Mucosa of descending colon (tissue), 3 donors: ENCODE measurements around the gene PLA2G6. TPM values are rescaled to one million over a fixed set of nuclear protein-coding genes. Genes with fewer than 3 reads are reported as not detected.

ENCODE experiments used
- ATAC-seq: fragments of 200-7000 bp; cut with Tn5 transposase; one replicate; pipeline ENCODE4 v1.9.1; 2020; ENCODE audit warnings: mild to moderate bottlenecking, moderate library complexity
- DNase-seq, 3 donors: peaks; one replicate each; pipeline ENCODE4 v3.0.0-alpha.2; 2020
- H3K36me3 ChIP-seq: fragments of 200-600 bp; one replicate; pipeline ENCODE4 v1.8.0; 2021; ENCODE audit warnings: low read depth, mild to moderate bottlenecking
- H3K4me1 ChIP-seq: fragments of 200-600 bp; one replicate; pipeline ENCODE4 v1.8.0; 2021; ENCODE audit warnings: low read depth, mild to moderate bottlenecking
- H3K4me3 ChIP-seq: fragments of 200-600 bp; one replicate; pipeline ENCODE4 v1.8.0; 2021; ENCODE audit warnings: mild to moderate bottlenecking
- H3K9me3 ChIP-seq: fragments of 200-600 bp; one replicate; pipeline ENCODE4 v1.8.0; 2021; ENCODE audit warnings: mild to moderate bottlenecking
- intact Hi-C, 2 donors: fragments of 100-400 bp; cut with DNase I in 1 of 2; cut with micrococcal nuclease in 1 of 2; formaldehyde crosslinking; loops; one replicate each; pipeline versions ENCODE4 v1.11.0 to v1.11.1; 2022; cut with DNase I, micrococcal nuclease
- total RNA-seq, 3 donors: library from RNA; stranded (reverse); fragmentation: NEBNext Ultra II Directional in 2 of 3; extraction: Animal tissue kit (Norgen Biotek cat#: 25700) in 2 of 3; gene quantifications; one replicate each; pipeline versions ENCODE4 v1.2.1 to v1.2.4, GENCODE V29; 2021 to 2023
- TF ChIP-seq, protein P1 (sequence below): fragments of 200-600 bp; IDR thresholded peaks from one replicate; pipeline ENCODE4 v1.8.0; 2022; ENCODE audit warnings: antibody characterized with exemption, mild to moderate bottlenecking
- donor health status: DM: no; HTN: no; CAD: no; lungs with moderate emphysema.
- donor health status: DM: no; HTN: no; CAD: no.
- donor health status: DM: no; HTN: yes; CAD: no.

The PLA2G6 gene
- total RNA-seq, 3 donors from 2014 or later, result 28.5 to 38.7 (median 35.9) TPM

DNA sequence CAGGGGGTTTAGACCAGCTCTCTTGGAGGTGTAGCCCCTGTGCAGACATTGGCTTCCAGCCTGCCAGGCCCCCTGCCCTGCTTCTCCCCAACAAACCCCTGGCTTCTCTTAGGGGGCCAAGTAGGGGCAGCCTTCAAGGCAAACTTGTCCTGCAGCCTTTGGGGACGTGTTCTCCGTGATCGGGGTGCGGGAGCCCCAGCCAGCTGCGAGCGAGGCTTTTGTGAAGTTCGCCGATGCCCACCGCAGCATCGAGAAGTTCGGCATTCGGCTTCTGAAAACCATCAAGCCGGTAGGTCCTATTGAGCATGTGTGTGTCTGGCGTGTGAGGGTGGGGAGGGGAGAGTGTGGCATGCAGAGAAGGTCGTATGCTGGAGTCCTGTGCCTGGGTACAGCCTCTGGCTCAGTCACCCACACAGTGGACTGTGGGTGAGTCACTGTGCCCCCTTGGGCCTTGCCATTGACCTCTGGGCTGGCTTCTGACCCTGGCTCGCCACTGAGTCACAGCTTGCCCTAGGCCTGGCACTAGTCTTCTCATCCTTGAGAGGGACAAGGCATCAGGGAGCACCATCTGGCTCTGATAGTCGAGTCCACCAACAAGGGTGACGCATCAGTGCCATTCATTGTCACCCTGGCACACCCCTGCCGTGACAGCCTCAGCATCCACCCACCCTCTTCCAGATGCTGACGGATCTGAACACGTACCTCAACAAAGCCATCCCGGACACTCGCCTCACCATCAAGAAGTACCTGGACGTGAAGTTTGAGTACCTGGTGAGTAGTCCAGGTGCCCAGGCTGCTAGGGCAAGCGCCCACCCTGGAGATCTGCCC is 109.1 kb downstream of the PLA2G6 start:
- Histone ChIP-seq H3K4me3 (no peak overlapping the region), H3K9me3 (no peaks in the 10 kb centered on the region), H3K36me3 (no peaks in the 10 kb centered on the region), H3K4me1 (no peaks in the 10 kb centered on the region)
- TF ChIP-seq, protein P1, sequence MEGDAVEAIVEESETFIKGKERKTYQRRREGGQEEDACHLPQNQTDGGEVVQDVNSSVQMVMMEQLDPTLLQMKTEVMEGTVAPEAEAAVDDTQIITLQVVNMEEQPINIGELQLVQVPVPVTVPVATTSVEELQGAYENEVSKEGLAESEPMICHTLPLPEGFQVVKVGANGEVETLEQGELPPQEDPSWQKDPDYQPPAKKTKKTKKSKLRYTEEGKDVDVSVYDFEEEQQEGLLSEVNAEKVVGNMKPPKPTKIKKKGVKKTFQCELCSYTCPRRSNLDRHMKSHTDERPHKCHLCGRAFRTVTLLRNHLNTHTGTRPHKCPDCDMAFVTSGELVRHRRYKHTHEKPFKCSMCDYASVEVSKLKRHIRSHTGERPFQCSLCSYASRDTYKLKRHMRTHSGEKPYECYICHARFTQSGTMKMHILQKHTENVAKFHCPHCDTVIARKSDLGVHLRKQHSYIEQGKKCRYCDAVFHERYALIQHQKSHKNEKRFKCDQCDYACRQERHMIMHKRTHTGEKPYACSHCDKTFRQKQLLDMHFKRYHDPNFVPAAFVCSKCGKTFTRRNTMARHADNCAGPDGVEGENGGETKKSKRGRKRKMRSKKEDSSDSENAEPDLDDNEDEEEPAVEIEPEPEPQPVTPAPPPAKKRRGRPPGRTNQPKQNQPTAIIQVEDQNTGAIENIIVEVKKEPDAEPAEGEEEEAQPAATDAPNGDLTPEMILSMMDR, result no peak
- intact Hi-C loops, result no loop called here
- no peak for ATAC-seq
- peak in 2 of 3 donors; percentile 16 to 34 for DNase-seq

GRCh38 chr22:38071421-38072321 is 110.0 kb downstream of the PLA2G6 start:
- Histone ChIP-seq H3K9me3 (no peaks in the 10 kb centered on the region), H3K4me1 (no peaks in the 10 kb centered on the region), H3K4me3 (no peak overlapping the region), H3K36me3 (no peaks in the 10 kb centered on the region)
- DNase-seq, result peak in 1 of 3 donors; percentile 17
- no peak for ATAC-seq
- intact Hi-C loops, result no loop called here
- TF ChIP-seq, protein P1, result no peak

- H3K9me3 ChIP-seq, result no peaks in the 10 kb centered on the region
- intact Hi-C loops, result no loop called here
These were observed 111.2 kb downstream of the PLA2G6 start for GRCh38 chr22:38070250-38070921.

DNA sequence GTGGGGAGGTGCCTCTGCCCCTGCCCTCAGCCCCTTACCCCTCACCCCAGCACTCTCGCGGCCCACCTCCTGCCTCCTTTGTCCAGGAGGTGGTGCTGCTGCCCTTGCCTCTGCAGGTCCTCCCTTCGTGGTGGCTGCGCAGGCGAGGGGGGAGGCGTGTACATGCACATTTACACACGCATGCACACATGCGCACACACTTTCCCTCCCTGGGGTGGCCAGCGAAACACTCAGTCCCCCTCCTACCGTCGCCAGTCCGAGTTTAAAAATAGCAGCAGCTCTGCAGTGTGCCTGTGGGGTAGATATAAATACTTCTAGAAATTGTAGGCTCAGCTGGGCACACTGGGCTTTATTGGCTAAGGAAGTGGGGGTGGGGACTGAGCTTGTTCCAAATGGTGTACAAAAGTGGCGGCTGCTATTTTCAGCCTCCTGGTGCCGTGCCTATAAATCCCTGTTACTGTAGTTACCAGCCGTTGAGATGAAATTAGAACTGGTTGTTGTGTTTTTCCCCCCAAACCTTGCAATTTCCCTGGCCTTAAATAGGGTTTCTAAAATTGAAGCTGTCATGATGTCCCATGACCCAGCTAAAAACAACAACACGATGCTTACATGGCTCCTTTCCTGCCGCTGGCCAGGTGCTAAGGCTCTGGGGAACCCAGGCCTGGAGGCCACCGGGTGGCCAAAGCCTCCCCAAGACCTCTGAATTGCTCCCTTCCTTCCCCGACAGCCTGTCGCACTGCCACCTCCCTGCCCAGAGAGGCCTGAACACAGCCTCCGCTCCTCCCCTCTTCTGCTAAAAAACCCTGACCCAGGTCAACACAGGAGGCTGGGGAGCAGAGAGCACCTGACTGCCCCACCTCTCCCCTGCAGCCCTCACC is 112.0 kb downstream of the PLA2G6 start:
- TF ChIP-seq, protein P1, result no peak
- H3K4me1 ChIP-seq, result no peaks in the 10 kb centered on the region
- intact Hi-C loops, result no loop called here
- no peaks in the 10 kb centered on the region for H3K9me3 ChIP-seq
- H3K36me3 ChIP-seq, result peaks cover 3% of the 10 kb centered on the region
- ATAC-seq (peak; percentile 9), DNase-seq (peak in 2 of 3 donors; percentile 21 to 45)
- H3K4me3 ChIP-seq, result no peak overlapping the region

More at GRCh38 chr22:38070250-38070921, 111.2 kb downstream of the PLA2G6 start:
- peak in 2 of 3 donors; percentile 16 to 19 for DNase-seq
- ATAC-seq, result no peak
- no peak overlapping the region for H3K4me3 ChIP-seq
- H3K36me3 ChIP-seq, result no peaks in the 10 kb centered on the region
- H3K4me1 ChIP-seq, result no peaks in the 10 kb centered on the region
- TF ChIP-seq, protein P1, result no peak
